Activated CD4-positive, alpha-beta T cell treated with anti-CD3 and anti-CD28 coated beads for 24 hours (primary cell): Measurements from ENCODE around the gene AGXT2.

ENCODE experiments used
- DNase-seq, 2 donors: peaks; one replicate each; pipeline ENCODE4 v3.0.0-alpha.2; 2020; ENCODE audit warnings: low read depth in 2 of 2

AGXT2 gene, protein sequence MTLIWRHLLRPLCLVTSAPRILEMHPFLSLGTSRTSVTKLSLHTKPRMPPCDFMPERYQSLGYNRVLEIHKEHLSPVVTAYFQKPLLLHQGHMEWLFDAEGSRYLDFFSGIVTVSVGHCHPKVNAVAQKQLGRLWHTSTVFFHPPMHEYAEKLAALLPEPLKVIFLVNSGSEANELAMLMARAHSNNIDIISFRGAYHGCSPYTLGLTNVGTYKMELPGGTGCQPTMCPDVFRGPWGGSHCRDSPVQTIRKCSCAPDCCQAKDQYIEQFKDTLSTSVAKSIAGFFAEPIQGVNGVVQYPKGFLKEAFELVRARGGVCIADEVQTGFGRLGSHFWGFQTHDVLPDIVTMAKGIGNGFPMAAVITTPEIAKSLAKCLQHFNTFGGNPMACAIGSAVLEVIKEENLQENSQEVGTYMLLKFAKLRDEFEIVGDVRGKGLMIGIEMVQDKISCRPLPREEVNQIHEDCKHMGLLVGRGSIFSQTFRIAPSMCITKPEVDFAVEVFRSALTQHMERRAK

DNA sequence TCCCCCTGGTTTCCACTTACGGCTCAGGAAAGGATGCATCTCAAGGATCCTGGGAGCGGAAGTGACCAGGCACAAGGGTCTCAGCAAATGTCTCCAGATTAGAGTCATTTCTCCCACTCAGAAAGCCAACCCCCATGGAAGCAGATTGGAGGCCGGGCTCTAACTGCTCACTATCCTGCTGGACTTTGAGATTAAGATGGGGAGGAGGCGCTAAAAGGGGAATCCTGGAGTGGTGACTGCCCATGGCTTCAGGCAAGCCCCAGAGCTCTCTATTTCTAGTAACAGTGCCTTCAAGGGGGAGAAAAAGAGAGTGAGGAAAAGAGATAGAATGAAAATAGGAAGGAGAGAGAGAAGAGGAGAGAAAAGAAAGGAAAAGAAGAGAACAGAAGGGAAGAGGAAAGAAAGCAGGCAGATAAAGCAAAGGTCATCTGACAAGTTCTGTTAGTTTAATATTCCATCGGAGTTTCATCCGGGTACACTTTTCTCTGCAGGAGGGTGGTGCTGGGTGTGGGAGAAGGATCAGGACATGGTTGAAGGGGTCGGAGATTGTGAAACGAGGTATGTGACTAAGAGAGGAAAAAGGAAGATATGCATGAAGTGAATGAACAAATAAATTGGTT lies at the start of gene AGXT2:
Gene AGXT2 (minus strand): TSS at position 165 of the 620 bp plus-strand sequence. CDS start 57 bp downstream, at position 108.
- DNase-seq = no peak

DNA sequence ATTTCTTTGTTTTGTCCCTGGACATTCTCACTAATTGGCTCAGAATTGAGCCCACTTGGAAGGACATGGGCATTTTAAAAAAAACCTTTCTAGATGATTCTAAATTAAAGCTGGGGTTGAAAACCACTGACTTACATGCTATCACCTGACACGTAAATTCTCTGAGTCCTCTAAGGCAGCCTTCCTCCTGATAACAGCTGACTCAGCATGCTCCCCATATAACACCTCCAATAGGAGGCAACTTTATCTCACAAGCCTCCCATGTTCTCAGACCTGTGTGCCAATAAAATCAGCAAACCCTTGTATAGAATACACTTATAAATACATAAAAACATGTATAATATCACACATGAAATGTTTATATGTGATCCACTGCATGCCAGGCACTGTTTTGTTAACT lies 49.2 kb upstream of the AGXT2 start:
- no peak for DNase-seq

DNA sequence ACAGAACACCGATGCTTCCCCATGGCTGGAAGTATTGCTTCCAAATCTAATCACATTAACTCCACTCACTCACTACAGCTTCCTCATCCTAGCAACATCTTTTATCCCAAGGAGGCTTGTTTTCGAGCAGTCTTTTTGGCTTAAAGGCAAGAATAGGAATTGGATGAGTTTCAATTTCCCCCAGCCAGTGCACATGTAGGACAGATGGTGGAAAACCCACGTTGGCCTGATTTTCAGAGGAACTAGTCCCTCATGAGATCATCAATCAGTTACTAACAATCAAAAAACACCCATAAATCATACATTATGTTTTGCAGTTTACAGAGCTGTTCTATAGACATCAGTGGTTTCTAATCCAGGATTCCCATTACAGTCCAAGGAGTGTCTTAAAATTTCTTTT lies 48.5 kb upstream of the AGXT2 start:
- no peak for DNase-seq

DNA sequence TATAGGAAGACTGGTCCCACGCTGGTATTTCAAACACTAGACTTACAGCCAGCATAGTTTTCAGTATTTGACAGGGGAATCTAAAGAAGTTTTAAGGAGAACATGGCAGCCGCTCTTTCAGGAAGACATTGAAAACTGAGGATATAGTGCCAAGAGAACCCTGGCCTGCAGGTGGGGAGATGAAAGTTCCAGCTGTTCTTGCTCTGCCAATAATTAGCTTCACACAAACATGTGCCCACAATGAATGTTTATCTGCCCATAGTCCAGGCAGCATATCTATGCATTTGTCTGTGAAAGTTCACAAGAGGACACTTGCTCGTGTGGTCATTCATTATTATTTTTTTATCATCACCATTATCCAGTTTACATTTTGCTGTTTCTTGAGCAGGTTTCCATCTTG lies 47.6 kb upstream of the AGXT2 start:
- no peak for DNase-seq

DNA sequence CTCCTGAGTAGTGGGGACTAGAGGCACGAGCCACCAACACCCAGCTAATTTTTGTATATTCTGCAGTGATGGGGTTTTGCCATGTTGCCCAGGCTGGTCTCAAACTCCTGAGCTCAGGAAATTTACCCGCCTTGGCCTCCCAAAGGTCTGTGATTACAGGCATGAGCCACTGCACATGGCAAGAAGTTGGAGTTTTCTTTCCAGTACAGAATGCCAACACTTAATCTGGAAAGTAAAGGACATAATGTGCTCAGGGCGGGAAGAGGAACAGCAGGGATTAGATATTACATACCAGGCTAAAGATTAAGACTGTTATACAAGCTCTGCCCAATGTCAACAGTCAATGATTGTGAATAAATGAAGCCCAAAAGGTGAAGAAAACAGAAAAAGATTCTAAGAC lies 47.2 kb upstream of the AGXT2 start:
- DNase-seq = no peak

DNA sequence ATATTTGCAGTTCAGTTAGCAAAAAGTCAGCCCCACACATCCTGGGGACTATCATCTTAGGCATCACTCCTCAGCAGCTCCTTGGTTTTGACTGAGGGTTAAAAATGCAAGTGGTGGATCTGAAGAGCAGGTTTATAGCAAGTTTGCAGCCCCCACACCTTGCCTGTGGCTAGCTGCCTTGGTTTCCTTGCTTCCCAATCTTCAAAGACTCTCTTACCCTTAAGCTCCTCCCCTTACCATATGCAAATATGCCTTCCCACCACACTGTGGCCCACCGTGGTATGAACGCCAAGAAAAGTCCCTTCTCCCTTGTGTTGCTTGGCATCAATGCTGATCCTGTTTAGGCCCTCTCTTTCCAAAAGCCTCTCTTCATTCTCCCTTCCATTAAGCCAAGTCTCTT lies 45.0 kb upstream of the AGXT2 start:
- DNase-seq = no peak

DNA sequence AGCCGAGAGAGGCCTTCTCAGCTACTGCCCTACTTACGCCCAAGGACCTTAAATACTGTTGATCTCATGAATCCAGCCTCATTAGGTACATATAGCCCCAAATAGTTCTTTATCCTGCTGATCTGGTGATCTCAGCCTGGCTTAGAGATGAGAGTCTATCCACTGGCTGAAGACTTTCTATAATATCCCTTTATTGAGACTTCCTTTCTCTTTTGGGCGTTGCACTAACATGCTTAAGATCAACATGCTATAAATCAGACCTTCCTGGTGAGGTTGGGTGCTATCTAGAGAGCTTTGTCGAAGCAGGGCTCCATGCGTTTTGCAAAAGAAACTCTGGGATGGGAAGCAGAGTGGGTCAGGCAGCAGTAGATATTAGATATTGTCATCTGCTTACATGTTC lies 44.0 kb upstream of the AGXT2 start:
- no peak for DNase-seq

DNA sequence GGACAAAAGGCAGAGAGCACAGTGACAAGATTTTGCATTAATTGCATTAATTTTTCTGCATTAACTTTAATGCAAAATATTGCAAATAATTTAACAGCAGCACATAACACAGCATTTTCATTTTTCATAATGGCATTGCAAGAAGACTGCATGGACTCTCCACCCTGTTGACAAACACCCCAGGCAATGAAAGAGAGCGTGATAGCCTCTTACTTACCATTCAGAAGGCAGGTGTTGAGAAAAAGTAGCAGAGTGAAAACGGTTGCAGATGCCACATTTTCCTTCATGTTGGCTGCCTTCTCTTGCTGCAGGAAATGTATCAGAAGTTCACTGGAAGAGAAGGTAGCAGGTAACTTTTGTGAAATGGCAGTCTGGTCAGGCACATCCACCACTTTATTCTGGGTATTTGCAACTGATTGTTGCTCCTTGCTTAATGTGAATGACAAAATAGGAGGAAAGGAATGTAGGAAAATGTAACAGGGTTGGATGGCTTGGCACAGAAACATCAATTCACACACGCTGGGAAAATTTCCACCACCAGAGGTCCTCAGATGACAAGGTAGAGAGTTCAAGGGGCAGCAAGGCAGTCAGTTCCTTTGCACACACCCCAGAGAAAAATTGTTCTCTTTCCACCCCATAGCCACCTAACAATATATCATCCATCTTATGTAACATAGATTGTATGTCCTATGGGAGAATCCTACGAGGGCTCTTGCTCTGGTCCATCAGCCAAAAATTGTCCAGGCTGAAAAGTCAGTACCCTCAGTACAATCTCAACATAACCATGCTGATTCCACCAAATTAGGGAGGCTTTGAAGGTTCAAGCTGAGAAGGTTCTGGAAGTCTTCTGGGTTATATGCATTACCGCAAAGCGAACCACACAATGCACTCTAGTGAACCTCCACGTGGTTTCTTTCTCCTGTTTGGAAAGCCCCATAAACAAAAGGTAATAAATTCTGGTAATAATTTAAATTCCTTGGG lies 41.9 kb upstream of the AGXT2 start:
- DNase-seq = peak; percentile 31 to 42

DNA sequence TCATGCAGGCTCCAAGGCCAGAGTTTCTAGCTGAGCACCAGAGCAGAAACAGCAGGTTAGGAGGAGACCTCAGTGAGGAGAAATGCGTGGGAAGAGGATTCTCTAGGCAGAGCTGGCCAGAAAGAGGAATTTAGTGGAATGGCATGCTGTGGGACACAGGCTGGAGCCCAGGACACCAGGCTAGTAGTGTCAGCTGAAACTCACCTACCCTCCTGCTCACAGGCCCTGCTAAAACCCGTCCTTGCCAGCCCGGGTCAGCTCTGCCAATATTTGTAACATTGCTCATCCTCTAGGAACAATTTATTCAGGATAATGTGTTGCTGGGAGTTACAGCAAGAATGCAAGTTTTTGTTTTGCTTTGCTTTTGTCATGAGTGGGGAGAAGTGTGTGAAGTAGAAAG lies 40.2 kb upstream of the AGXT2 start:
- DNase-seq = no peak

DNA sequence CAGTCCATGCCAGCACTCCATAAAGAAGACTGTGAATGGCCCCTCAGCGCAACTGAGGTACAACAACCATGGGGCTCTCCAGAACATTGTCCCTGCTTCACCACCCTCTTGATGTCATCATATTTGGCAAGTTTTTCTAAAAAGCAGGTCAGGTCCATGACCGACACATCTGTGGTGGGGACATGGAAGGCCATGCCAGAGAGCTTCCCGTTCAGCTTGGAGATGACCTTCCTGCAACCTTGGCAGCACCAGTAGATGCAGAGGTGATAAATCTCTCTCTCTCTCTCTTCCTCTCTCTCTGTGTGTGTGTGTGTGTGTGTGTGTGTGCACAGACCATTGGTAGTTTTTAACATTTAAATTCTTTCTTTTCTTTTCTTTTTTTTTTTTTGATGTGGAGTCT lies 35.4 kb upstream of the AGXT2 start:
- no peak for DNase-seq

DNA sequence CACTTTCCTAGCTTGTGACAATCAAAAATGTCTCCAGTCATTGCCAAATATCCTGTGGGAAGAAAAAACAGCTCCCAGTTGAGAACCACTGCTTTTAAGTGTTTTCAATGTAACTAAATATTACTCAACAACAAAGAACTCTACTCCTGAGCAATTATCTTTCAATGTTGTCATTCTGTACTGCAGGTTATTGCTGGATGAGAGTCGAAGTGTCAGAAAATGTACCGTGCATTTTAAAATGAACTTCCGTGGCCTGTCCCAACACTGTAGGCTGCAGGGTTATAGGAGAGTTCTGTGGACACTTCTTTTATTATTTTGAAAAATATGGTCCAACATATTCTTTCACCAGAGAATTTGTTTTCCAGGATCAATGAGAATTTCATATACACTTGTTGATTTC lies 34.8 kb upstream of the AGXT2 start:
- DNase-seq = no peak

DNA sequence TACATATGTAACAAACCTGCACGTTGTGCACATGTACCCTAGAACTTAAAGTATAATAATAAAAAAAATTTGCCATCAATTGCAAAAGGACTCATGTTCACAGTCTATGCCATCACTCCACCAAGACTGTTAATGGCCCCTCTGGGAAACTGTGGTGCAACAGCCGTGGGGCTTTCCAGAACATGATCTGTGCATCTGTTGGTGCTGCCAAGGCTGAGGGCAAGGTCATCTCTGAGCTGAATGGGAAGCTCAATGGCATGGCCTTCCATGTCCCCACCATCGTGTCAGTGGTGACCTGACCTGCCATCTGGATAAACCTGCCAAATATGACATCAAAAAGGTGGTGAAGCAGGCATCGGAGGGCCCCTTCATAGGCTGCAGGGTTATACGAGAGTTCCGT lies 33.4 kb upstream of the AGXT2 start:
- DNase-seq = no peak

DNA sequence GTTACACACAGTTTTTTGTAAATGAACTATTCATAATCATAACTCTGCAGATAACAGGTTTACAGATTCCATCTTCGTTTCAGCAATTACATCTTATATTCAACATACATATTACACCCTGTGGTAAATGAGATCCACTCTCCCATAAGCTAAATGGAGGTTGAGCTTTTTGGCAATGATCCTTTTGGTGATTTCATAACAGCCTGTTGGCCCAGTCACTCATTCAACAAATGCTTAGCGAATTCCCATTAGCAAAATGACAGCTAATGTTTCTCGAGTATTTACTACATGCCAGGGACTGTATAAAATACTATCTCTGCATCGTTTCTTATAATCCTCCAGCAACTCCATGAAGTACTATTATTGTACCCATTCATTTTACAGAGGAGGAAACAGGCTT lies 25.4 kb upstream of the AGXT2 start:
- DNase-seq = no peak

DNA sequence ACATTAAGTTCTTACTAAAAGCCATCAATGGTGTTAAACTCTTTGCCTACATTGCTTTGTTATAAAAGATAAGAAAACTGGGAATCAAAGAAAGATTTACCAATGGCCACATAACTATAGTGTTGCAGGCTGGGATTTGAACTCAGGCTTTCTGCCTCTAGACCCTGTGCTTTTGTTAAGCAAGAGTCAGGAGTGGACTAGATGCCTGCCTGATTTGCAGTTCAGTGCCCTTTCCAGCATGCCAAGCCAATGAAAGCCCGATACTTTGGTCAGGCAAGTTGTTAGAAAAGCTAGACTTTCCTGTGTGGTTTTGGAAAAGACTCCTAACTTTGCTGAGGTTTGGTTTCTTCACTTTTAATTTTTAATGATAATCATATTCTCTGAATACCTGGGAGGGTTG lies 21.4 kb upstream of the AGXT2 start:
- no peak for DNase-seq

DNA sequence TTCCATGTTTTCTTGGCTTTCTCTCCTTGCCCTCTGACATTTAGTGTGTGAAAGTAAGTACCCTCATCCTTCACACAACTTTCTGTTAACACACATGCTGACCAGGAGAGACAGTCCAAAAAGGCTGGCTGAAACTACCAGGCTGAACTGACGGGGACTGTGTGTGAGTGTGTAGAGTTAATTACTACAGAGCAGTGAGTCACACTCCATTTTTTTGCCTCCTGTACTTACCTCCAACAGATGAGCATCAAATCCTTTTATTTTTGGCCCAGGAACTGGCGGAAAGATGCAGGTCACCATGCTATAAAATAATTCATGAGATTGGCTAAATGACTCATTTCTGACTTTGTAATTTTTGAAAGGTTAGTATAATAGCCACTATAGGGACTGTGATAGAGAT lies 20.2 kb upstream of the AGXT2 start:
- no peak for DNase-seq

DNA sequence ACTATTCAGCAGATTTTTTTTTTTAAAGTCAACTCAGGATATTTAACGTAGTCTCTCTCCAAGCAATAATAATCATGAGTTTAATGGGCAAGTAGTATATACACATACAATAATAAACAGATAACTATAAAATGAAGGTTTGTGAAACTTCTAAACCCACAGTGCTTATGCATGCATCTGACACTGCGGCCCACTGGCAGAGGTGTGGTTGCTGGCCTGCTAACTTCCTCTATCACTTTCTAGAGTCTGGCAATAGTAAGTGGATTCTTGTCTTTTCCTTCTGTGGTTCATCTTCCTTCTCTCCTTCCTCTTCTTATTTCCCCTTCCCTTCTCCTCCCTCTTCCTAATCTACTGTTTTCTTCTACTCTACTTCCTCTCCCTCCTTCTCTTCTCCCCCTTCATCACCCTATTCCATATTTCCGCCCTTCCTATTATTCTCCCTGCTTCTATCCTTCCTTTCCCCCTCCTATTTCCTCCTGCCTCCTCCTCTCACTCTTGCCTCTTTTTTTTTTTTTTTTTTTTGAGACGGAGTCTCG lies 18.6 kb upstream of the AGXT2 start:
- DNase-seq = no peak

DNA sequence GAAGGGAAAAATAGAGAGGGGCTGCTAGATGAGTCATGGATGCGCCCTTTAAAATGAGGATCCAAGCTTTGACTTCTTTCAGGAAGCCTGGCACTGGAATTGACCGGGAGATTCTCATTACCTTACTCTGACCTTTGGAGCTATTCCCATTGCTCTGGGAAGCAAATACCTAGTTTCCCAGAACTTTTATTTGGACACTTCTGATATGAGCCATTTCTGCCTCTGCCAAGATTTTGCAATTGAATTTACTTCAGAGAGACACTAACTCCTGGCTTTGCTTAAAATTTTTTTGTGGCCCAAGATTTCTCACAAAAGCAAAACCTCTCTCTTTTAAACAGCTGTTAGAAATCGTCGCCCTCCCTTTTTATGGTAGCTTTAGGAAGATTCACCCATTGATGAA lies 15.7 kb upstream of the AGXT2 start:
- DNase-seq = no peak

DNA sequence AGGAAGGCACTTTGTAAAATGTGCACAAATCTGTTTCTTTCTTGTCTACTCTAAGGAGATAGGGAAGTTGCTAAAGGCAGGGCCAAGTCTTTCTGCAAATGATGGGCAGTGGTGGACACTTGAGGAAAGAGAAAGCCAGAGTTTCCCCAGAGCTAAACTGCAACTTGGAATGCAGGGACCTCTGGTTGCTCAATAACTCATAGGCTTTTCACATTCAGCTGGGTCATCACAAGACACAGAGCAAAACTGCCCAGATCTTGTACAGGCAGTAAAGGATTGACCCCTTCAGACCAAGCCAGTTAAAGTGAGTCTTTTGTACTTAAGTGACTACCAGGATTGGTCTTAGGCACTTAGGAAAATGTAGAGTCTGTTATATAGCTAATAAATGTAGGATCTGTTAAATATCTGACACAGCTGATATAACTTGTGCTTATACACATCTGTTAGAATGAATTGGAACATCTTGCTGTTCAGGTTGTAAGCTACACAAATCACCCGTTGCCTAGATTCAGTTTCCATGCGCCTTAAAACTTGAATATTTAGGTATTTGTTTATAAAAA lies 13.5 kb upstream of the AGXT2 start:
- DNase-seq = no peak

DNA sequence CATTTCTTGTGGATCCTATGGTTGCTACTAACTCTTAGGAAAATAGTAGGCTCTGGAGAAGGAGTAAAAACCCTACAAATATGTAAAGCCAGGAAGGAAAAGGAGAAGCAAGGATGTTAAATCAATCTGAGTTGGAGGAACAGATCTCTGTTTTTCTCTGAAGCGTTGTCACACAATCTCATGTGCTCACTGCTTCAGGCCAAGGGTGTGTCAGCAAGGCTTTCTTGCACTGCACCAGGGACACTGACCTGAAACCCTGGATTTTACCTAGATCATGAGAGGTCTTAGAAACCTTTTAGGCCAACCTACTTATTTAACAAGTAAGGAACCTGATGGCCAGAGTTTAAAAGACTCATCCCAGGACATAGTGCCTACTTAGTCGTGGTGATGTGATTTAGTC lies 12.5 kb upstream of the AGXT2 start:
- no peak for DNase-seq

DNA sequence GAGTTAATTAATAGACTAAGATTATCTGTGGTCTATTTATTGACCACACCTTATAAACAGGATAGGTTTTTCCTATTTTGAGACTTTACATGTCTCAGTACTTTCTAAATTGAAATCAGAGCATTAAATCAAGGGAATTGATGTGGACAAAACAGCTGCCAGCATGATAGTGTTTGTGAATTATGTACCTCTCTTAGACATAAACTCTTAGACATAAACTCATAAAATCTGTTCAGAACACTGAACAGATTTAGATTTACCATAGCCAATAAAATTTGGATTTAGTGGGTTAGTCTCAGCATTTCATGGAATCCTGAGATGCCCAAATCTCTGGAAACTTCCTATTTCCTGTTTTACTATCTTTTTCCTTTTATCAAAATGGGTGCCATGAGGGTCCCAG lies 11.5 kb upstream of the AGXT2 start:
- no peak for DNase-seq

DNA sequence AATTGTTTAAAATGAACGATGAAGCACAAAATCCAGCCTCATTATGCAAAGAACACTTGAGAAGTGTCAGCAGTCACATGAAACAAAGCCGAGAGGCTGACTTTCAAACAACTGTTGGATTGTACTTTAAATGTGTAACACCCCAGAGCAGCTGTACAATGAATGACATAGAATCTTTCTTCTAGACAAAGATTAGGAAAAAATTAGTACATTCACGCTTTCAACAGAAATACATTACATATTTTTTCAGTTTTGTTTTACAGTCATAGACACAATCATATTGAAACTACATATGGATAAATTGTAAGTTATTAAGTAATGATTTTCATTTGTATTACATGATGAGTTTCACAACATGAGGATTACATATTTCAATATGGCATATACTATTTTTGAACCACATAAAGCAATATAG lies 10.6 kb upstream of the AGXT2 start:
- DNase-seq = no peak

DNA sequence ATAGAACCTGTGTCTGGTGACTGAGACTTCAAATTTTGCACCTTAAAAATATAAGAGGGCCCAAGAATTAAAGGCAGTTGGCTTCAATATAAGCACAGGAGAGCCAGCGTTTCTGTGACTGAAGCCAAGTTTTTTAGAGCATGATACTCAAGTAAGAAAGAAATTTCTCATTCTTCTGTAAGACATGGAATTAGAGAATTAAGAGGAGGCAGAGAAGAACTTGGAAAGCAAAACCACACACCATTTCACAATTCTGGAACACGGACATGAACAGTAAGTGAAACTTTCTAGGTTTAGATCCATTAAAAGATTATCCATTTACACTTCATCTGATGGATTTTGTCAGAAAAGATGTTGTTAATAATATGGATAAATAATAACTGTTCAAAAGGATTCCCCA lies 8.9 kb upstream of the AGXT2 start:
- no peak for DNase-seq
